Liver (tissue), 9 donors: ENCODE data around the gene ACTN4. TPM values are rescaled to one million over a fixed set of nuclear protein-coding genes. Genes with fewer than 3 reads are reported as not detected.

ENCODE experiments used
- DNase-seq: peaks from one replicate; pipeline ENCODE4 v3.0.0-alpha.2; 2017; ENCODE audit warnings: low spot score
- H3K27ac ChIP-seq, 2 donors: one replicate each; pipeline ENCODE4 v1.7.0; 2013; ENCODE audit warnings: inconsistent platforms in 2 of 2, low read length in 2 of 2, control low read depth in 1 of 2, low read depth in 1 of 2, mild to moderate bottlenecking in 1 of 2
- H3K27me3 ChIP-seq, 4 donors: one replicate each; pipeline versions ENCODE4 v1.6.1 to v1.7.0; 2013; ENCODE audit warnings: low read length in 3 of 4, inconsistent platforms in 1 of 4, mild to moderate bottlenecking in 1 of 4, moderate library complexity in 1 of 4; ENCODE audit not compliant: control insufficient read depth in 4 of 4, insufficient read depth in 4 of 4
- H3K36me3 ChIP-seq, 4 donors: one replicate each; pipeline versions ENCODE4 v1.6.1 to v1.7.0; 2013; ENCODE audit warnings: low read length in 3 of 4, mild to moderate bottlenecking in 3 of 4, low read depth in 1 of 4, moderate library complexity in 1 of 4; ENCODE audit not compliant: control insufficient read depth in 4 of 4, insufficient read depth in 3 of 4
- H3K4me1 ChIP-seq, 4 donors: one replicate each; pipeline versions ENCODE4 v1.6.1 to v1.7.0; 2013; ENCODE audit warnings: low read length in 3 of 4, mild to moderate bottlenecking in 3 of 4, moderate library complexity in 1 of 4; ENCODE audit not compliant: control insufficient read depth in 4 of 4, insufficient read depth in 4 of 4
- H3K4me3 ChIP-seq, 3 donors: one replicate each; pipeline versions ENCODE4 v1.6.1 to v1.7.0; 2013; ENCODE audit warnings: low read length in 3 of 3, control low read depth in 1 of 3, low read depth in 1 of 3, mild to moderate bottlenecking in 1 of 3
- H3K9ac ChIP-seq, 2 donors: one replicate each; pipeline ENCODE4 v1.7.0; 2013; ENCODE audit warnings: low read length in 2 of 2, mild to moderate bottlenecking in 2 of 2, moderate library complexity in 2 of 2, control low read depth in 1 of 2, low read depth in 1 of 2
- H3K9me3 ChIP-seq, 4 donors: one replicate each; pipeline versions ENCODE4 v1.6.1 to v1.7.0; 2013; ENCODE audit warnings: low read length in 3 of 4; ENCODE audit not compliant: control insufficient read depth in 4 of 4
- FOXA2 ChIP-seq: IDR thresholded peaks from 2 replicates; pipeline ENCODE4 v1.6.1; 2016; ENCODE audit warnings: antibody characterized with exemption
- HNF4A ChIP-seq, 2 donors: conservative IDR thresholded peaks; 2 replicates each; pipeline ENCODE4 v1.6.1; 2016; ENCODE audit warnings: antibody characterized with exemption in 2 of 2, mild to moderate bottlenecking in 2 of 2
- HNF4G ChIP-seq: IDR thresholded peaks from 2 replicates; pipeline ENCODE4 v1.6.1; 2016; ENCODE audit warnings: antibody characterized with exemption
- JUND ChIP-seq, 2 donors: IDR thresholded peaks; 2 replicates each; pipeline ENCODE4 v1.6.1; 2016; ENCODE audit warnings: antibody characterized with exemption in 2 of 2
- NR2F2 ChIP-seq: IDR thresholded peaks from 2 replicates; pipeline ENCODE4 v1.6.1; 2016; ENCODE audit warnings: antibody characterized with exemption
- RXRA ChIP-seq, 2 donors: IDR thresholded peaks; 2 replicates each; pipeline ENCODE4 v1.6.1; 2017 to 2018; ENCODE audit warnings: antibody characterized with exemption in 2 of 2, mild to moderate bottlenecking in 1 of 2
- SP1 ChIP-seq: IDR thresholded peaks from 2 replicates; pipeline ENCODE4 v1.6.1; 2018; ENCODE audit warnings: antibody characterized with exemption, mild to moderate bottlenecking
- TAF1 ChIP-seq: conservative IDR thresholded peaks from 2 replicates; pipeline ENCODE4 v1.6.1; 2016; ENCODE audit warnings: antibody characterized with exemption, mild to moderate bottlenecking
- WGBS: extraction: QIAGEN DNeasy Blood & Tissue Kit; methylation state at CpG from one replicate; pipeline ENCODE4 v1.1.7; 2013; 5-methylcytosine and 5-hydroxymethylcytosine counted together
- polyA plus RNA-seq, 2 donors: library from polyadenylated mRNA; stranded (reverse) in 1 of 2; unstranded in 1 of 2; fragments of 200-250 nt in 1 of 2; fragments of >200 nt in 1 of 2; fragmentation: Nextera tagmentation in 1 of 2; extraction: Ambion mirVana in 1 of 2; gene quantifications; one replicate each; pipeline versions ENCODE4 v1.2.1 to v1.2.3, GENCODE V29; 2013 to 2015
- total RNA-seq, 2 donors: library from RNA; depleted of rRNA; stranded (reverse); fragments of >200 nt; gene quantifications; one replicate each; pipeline ENCODE4 v1.2.3, GENCODE V29; 2014
- TF ChIP-seq, protein P1 (sequence below): IDR thresholded peaks from 2 replicates; pipeline ENCODE4 v1.6.1; 2016; ENCODE audit warnings: antibody characterized with exemption
- TF ChIP-seq, protein P2 (sequence below): IDR thresholded peaks from 2 replicates; pipeline ENCODE4 v1.6.1; 2016; ENCODE audit warnings: antibody characterized with exemption
- donor health status: healthy.
- donor health status: healthy.
- donor health status: healthy.
- donor health status: healthy.
- donor health status: healthy.

ACTN4 gene
- total and polyA plus RNA-seq, 4 donors: 35.4 to 164 (median 98.7) TPM

- DNase-seq: peak; percentile 76
- Histone ChIP-seq H3K9ac (no peak overlapping the region), H3K4me1 (peaks cover under 1 to 16% (median 6%) of the 10 kb centered on the region in 4 donors), H3K27me3 (no peaks in the 10 kb centered on the region), H3K4me3 (peak overlapping the region in 1 of 3 donors; percentile 42), H3K27ac (peak overlapping the region; percentile 62 to 73), H3K36me3 (no peaks in the 10 kb centered on the region), H3K9me3 (no peaks in the 10 kb centered on the region)
- WGBS: 27% methylated on average over 36 of the region's 36 CpGs
- TF ChIP-seq, protein P1, sequence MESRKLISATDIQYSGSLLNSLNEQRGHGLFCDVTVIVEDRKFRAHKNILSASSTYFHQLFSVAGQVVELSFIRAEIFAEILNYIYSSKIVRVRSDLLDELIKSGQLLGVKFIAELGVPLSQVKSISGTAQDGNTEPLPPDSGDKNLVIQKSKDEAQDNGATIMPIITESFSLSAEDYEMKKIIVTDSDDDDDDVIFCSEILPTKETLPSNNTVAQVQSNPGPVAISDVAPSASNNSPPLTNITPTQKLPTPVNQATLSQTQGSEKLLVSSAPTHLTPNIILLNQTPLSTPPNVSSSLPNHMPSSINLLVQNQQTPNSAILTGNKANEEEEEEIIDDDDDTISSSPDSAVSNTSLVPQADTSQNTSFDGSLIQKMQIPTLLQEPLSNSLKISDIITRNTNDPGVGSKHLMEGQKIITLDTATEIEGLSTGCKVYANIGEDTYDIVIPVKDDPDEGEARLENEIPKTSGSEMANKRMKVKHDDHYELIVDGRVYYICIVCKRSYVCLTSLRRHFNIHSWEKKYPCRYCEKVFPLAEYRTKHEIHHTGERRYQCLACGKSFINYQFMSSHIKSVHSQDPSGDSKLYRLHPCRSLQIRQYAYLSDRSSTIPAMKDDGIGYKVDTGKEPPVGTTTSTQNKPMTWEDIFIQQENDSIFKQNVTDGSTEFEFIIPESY: no peak
- TF ChIP-seq RXRA (IDR thresholded peaks at IDR 0.05) (peak in 1 of 2 donors; percentile 18), HNF4A (conservative IDR thresholded peaks at IDR 0.05) (peak in 1 of 2 donors; percentile 32), TAF1 (no peak), HNF4G (no peak), JUND (IDR thresholded peaks at IDR 0.05) (no peak)
- TF ChIP-seq, protein P2, sequence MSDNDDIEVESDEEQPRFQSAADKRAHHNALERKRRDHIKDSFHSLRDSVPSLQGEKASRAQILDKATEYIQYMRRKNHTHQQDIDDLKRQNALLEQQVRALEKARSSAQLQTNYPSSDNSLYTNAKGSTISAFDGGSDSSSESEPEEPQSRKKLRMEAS: no peak
These were observed 89.2 kb downstream of the ACTN4 start for GRCh38 chr19:38736413-38737280.

DNA sequence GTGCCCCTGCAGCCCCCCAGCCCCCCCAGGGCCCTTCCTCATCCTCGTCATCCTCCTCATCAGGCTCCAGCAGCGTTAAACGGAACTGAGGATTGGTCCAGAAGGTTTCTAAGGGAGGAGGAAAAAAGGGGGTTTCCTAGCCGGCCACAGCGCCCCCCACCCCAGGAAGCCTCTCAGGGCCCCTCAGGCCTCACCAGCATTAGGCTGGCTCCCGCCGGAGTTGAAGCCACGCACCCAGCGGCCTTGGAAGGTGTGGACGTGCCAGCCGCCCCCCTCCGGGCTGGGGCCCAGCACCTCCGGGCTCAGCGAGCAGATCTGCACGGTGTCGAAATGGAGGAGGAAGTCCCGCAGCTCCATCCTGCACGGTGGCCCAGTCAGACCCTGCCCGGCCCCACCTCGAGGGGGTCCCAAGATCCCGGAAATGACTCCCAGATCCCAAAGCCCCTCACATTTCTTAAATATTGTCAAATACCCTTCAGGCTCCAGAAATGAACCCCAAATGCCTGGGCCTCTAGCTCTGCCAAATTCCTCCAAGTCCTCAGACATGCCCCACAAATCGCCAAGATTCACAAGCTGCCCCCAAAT, 89.9 kb downstream of the ACTN4 start:
- Histone ChIP-seq H3K27ac (no peak overlapping the region), H3K4me1 (peaks cover 0 to 11% (median 4%) of the 10 kb centered on the region in 4 donors), H3K9me3 (no peaks in the 10 kb centered on the region), H3K4me3 (no peak overlapping the region), H3K9ac (no peak overlapping the region), H3K27me3 (no peaks in the 10 kb centered on the region), H3K36me3 (no peaks in the 10 kb centered on the region)
- TF ChIP-seq SP1 (no peak), NR2F2 (no peak), FOXA2 (no peak), JUND (IDR thresholded peaks at IDR 0.05) (no peak)
- TF ChIP-seq, protein P2: no peak
- TF ChIP-seq, protein P1: no peak
- WGBS: 70% methylated on average over 22 of the region's 22 CpGs
- DNase-seq: no peak
